BE2C (cell line): Measurements from ENCODE around the gene XYLT1.

Source experiments
- DNase-seq: peaks from one replicate; pipeline ENCODE4 v3.0.0-alpha.2; 2020
- H3K27me3 ChIP-seq: fragments of 250-450 bp; sonication (Bioruptor Pico); 2 replicates; pipeline ENCODE4 v1.5.1; 2020; ENCODE audit warnings: mild to moderate bottlenecking
- H3K36me3 ChIP-seq: fragments of 250-450 bp; sonication (Bioruptor Pico); 2 replicates; pipeline ENCODE4 v1.5.1; 2020; ENCODE audit warnings: mild to moderate bottlenecking
- H3K4me1 ChIP-seq: fragments of 250-450 bp; sonication (Bioruptor Pico); 2 replicates; pipeline ENCODE4 v1.5.1; 2020
- H3K4me3 ChIP-seq: 2 replicates; pipeline ENCODE4 v1.5.1; 2011; ENCODE audit warnings: low read depth, low read length
- H3K9me3 ChIP-seq: fragments of 250-450 bp; sonication (Bioruptor Pico); 2 replicates; pipeline ENCODE4 v1.5.1; 2020
- TF ChIP-seq, protein P1 (sequence below): IDR thresholded peaks from 2 replicates; pipeline ENCODE4 v1.5.1; 2012; ENCODE audit warnings: mild to moderate bottlenecking, low read depth, low read length

XYLT1 gene

GRCh38 chr16:17504050-17504449 lies 33.3 kb upstream of the XYLT1 start:
- H3K9me3 ChIP-seq, result no peaks in the 10 kb centered on the region
- no peak for DNase-seq
- H3K36me3 ChIP-seq, result no peaks in the 10 kb centered on the region
- no peaks in the 10 kb centered on the region for H3K27me3 ChIP-seq
- TF ChIP-seq, protein P1, sequence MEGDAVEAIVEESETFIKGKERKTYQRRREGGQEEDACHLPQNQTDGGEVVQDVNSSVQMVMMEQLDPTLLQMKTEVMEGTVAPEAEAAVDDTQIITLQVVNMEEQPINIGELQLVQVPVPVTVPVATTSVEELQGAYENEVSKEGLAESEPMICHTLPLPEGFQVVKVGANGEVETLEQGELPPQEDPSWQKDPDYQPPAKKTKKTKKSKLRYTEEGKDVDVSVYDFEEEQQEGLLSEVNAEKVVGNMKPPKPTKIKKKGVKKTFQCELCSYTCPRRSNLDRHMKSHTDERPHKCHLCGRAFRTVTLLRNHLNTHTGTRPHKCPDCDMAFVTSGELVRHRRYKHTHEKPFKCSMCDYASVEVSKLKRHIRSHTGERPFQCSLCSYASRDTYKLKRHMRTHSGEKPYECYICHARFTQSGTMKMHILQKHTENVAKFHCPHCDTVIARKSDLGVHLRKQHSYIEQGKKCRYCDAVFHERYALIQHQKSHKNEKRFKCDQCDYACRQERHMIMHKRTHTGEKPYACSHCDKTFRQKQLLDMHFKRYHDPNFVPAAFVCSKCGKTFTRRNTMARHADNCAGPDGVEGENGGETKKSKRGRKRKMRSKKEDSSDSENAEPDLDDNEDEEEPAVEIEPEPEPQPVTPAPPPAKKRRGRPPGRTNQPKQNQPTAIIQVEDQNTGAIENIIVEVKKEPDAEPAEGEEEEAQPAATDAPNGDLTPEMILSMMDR, result no peak
- H3K4me3 ChIP-seq, result no peak overlapping the region
- no peaks in the 10 kb centered on the region for H3K4me1 ChIP-seq

DNA sequence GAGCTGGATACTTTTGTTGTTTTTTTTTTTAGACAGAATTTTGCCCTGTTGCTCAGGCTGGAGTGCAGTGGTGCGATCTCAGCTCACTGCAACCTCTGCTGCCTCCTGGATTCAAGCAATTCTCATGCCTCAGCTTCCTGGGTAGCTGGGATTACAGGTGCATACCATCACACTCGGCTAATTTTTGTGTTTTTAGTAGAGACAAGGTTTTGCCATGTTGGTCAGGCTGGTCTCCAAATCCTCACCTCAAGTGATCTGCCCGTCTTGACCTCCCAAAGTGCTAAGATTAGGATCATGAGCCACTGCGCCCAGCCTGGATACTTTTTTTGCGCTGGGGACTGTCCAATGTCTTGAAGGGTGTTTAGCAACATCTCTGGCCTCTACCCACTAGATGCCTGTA lies 32.6 kb upstream of the XYLT1 start:
- Histone ChIP-seq H3K4me3 (no peak overlapping the region), H3K4me1 (no peaks in the 10 kb centered on the region), H3K27me3 (no peaks in the 10 kb centered on the region), H3K36me3 (no peaks in the 10 kb centered on the region), H3K9me3 (no peaks in the 10 kb centered on the region)
- TF ChIP-seq, protein P1, result no peak
- no peak for DNase-seq

DNA sequence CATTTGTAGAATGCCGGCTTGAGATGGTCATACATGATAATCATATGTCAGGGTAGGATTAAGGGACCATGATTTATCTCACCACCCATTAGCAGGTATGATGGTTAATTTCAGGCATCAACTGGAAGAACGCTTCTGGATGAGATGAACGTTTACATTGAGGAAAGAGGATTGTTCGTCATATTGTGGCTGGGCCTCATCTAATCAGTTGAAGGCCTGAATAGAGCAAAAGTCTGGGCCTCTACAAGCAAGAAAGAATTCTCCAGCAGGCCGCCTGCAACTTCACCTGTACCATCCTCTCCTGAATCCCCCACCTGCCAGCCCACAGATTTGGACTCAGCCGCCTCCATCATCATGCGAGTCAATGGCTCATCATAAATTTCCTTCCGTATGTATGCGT lies 30.6 kb upstream of the XYLT1 start:
- H3K4me3 ChIP-seq, result no peak overlapping the region
- no peaks in the 10 kb centered on the region for H3K4me1 ChIP-seq
- DNase-seq, result no peak
- H3K27me3 ChIP-seq, result no peaks in the 10 kb centered on the region
- H3K9me3 ChIP-seq, result no peaks in the 10 kb centered on the region
- TF ChIP-seq, protein P1, result no peak
- no peaks in the 10 kb centered on the region for H3K36me3 ChIP-seq

GRCh38 chr16:17499223-17499902 lies 28.6 kb upstream of the XYLT1 start:
- TF ChIP-seq, protein P1, result no peak
- Histone ChIP-seq H3K9me3 (no peaks in the 10 kb centered on the region), H3K4me1 (no peaks in the 10 kb centered on the region), H3K36me3 (no peaks in the 10 kb centered on the region), H3K4me3 (no peak overlapping the region), H3K27me3 (no peaks in the 10 kb centered on the region)
- no peak for DNase-seq

DNA sequence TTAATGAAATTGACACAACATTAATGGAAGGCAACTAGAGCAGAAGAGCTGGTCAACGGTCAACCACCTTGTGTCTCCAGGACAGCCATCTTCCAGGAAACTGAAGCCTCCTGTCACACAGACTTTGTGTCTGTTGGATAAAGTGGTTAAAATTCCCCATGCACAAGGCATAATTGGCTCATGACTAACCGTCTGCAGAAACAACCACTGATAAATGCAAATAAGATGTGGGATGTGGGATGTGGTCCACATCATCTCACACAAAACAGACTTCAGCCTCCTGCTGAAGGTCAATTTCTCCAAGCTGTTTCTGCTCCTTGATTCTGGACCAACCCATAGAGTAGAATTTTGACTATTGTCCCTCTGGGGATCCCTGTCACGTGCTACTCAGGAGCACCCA lies 26.9 kb upstream of the XYLT1 start:
- DNase-seq, result no peak
- TF ChIP-seq, protein P1, result no peak
- H3K4me3 ChIP-seq, result no peak overlapping the region

DNA sequence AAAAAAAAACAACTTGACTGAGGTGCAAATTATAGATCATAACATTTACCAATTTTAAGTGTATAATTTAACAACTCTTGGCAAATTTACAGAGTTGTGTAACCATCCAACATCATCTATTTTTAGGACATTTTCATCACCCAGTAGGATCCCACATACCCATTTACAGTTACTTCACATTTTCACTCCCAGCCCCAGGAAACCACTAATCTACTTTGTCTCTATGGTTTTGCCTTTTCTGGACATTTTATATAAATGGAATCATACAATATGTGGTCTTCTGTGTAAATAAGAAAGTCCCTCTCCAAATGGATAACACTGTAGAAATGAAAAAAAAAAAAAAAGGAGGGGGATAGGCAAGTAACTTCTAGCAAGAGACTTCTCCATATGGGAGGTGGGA lies 26.1 kb upstream of the XYLT1 start:
- H3K36me3 ChIP-seq, result no peaks in the 10 kb centered on the region
- H3K4me1 ChIP-seq, result no peaks in the 10 kb centered on the region
- H3K9me3 ChIP-seq, result no peaks in the 10 kb centered on the region
- DNase-seq, result no peak
- no peak overlapping the region for H3K4me3 ChIP-seq
- H3K27me3 ChIP-seq, result no peaks in the 10 kb centered on the region
- TF ChIP-seq, protein P1, result no peak

More for the DNA sequence above, 26.9 kb upstream of the XYLT1 start:
- no peaks in the 10 kb centered on the region for H3K4me1 ChIP-seq
- H3K27me3 ChIP-seq, result no peaks in the 10 kb centered on the region
- H3K9me3 ChIP-seq, result no peaks in the 10 kb centered on the region
- no peaks in the 10 kb centered on the region for H3K36me3 ChIP-seq
